ENCODE data around the gene ADGRF5.

GRCh38 chr6:46918806-46919205 lies 2.9 kb downstream of the ADGRF5 start:
- TF ChIP-seq, protein P1, sequence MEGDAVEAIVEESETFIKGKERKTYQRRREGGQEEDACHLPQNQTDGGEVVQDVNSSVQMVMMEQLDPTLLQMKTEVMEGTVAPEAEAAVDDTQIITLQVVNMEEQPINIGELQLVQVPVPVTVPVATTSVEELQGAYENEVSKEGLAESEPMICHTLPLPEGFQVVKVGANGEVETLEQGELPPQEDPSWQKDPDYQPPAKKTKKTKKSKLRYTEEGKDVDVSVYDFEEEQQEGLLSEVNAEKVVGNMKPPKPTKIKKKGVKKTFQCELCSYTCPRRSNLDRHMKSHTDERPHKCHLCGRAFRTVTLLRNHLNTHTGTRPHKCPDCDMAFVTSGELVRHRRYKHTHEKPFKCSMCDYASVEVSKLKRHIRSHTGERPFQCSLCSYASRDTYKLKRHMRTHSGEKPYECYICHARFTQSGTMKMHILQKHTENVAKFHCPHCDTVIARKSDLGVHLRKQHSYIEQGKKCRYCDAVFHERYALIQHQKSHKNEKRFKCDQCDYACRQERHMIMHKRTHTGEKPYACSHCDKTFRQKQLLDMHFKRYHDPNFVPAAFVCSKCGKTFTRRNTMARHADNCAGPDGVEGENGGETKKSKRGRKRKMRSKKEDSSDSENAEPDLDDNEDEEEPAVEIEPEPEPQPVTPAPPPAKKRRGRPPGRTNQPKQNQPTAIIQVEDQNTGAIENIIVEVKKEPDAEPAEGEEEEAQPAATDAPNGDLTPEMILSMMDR (conservative IDR thresholded peaks at IDR 0.05 in 1 of 2, IDR thresholded peaks at IDR 0.05 in 1 of 2; ENCODE audit: extremely low read depth in 1 of 2, insufficient read depth in 1 of 2, low read depth in 1 of 2, low read length in 2 of 2), result no peak
- TF ChIP-seq EZH2 (IDR thresholded peaks at IDR 0.05; ENCODE audit: borderline replicate concordance, low read length), result no peak
